GM18951 (cell line): ENCODE results near the gene PRKAG2.

ENCODE experiments used
- POLR2A ChIP-seq: IDR thresholded peaks from 4 replicates; pipeline ENCODE4 v1.6.1; 2011; ENCODE audit warnings: mild to moderate bottlenecking; ENCODE audit not compliant: insufficient read length, insufficient read depth; ENCODE audit errors: extremely low read depth
- in situ Hi-C: fragments of 300-500 bp; cut with MboI; formaldehyde crosslinking; loops from one replicate; pipeline ENCODE4 v1.12.0; 2022; ENCODE audit warnings: low sequenced_read_pairs, mixed read lengths, inconsistent platforms; ENCODE audit not compliant: unreplicated experiment

The PRKAG2 gene

DNA sequence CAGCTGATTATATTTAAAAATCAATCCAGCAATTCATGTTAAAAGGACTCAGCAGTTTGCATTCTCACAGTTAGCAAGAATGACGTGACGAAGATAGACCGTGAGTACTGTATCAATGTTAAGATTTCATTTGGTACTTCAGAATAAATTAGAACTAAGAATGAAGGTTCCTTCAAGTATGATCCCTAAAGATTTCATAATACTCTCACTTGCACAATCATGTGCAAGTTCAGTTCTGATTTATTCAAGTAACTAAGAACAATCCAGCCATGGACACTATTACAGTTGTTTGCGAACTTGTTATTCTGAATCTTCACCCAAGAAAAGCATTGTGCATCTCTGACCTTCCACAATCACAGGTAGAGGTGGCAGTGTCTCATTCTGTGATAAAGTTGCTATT, 365.0 kb downstream of the PRKAG2 start:
- in situ Hi-C loops: no loop called here

DNA sequence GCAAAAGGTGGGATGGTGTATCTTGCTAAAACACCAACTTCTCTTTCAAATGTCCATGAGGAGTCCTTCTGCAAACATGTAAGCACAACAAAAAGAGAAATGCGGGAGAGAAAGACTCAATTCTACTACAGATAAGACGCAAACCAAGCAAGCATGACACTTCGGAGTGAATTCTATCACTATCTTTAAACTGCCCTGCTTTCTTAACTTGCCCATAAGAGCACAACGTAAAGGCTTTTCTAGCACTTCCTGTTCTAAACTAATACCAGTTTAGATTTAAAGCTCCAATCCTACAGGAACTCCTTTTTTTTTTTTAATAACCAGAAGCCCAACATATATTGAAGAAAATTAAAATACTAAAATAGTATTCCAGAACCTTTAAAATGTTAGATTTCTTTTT, 365.6 kb downstream of the PRKAG2 start:
- no peak for TF ChIP-seq POLR2A
- in situ Hi-C loops: no loop called here

More for the DNA sequence above, 365.0 kb downstream of the PRKAG2 start:
- TF ChIP-seq POLR2A: no peak

DNA sequence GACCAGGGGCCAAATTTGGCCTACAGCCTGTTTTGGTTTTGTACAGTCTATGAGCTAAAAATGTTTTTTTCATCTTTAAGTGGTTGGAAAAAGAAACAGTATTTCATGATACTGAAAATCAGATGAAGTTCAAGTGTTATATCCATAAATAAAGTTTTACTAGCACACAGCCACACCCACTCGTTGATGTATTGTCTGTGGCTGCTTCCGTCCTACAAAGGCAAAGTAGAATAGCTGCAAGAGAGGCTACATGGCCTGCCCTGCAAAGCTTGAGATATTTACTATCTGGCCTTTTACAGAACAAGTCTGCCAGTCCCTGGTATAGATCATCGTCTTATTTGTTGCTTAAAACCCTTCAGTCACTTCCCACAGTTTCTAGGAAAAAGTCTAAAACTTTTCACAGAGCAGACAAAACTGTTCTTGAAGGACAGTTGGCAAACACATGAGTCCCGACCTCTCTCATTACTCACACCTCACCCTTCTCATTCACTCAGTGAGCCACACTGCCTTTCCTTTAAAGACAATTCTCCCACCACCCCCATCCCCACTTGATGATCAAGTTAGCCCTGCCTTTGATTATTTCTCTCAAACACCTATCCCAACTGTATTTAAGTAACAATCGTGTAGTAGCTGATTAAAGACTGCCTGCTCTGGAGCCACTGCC, 367.1 kb downstream of the PRKAG2 start:
- in situ Hi-C loops: no loop called here
- TF ChIP-seq POLR2A: no peak

- no peak for TF ChIP-seq POLR2A
- in situ Hi-C loops: no loop called here
Observed at GRCh38 chr7:151508991-151509390, 367.9 kb downstream of the PRKAG2 start.

DNA sequence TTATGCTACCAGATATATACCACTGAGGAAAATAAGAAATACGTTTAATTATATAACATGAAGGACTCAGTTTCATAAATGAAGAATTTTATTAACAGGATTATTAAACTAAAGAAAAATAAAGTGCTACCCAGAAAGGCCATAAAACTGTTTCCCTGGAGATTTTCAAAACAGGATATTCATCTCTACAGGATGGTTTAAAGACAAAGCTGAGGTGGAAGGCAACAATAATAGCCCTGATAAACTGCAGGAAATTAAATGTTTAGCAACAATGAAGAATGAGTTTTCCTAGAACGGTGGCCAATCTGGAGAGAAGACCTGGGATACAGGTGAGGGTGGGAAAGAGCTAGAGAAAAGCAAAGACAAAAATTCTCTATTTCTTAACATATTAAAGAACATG, 369.1 kb downstream of the PRKAG2 start:
- TF ChIP-seq POLR2A: no peak
- in situ Hi-C loops: no loop called here

GRCh38 chr7:151506901-151507382, 370.0 kb downstream of the PRKAG2 start:
- in situ Hi-C loops: no loop called here
- no peak for TF ChIP-seq POLR2A
